Muscle layer of duodenum (tissue), 2 donors: ENCODE data around the gene ARL16.

ENCODE experiments used
- H3K27ac ChIP-seq: one replicate; pipeline ENCODE4 v1.7.0; 2013; ENCODE audit warnings: mild to moderate bottlenecking, low read length
- H3K27me3 ChIP-seq: one replicate; pipeline ENCODE4 v1.7.0; 2013; ENCODE audit warnings: low read depth, mild to moderate bottlenecking, control low read depth, low read length
- H3K36me3 ChIP-seq, 2 donors: one replicate each; pipeline ENCODE4 v1.7.0; 2013; ENCODE audit warnings: low read length in 2 of 2, control low read depth in 1 of 2, mild to moderate bottlenecking in 1 of 2; ENCODE audit not compliant: insufficient read depth in 2 of 2, control insufficient read depth in 1 of 2
- H3K4me1 ChIP-seq, 2 donors: one replicate each; pipeline ENCODE4 v1.7.0; 2013; ENCODE audit warnings: low read length in 2 of 2, mild to moderate bottlenecking in 2 of 2, control low read depth in 1 of 2, moderate library complexity in 1 of 2; ENCODE audit not compliant: insufficient read depth in 2 of 2, control insufficient read depth in 1 of 2
- H3K4me3 ChIP-seq, 2 donors: one replicate each; pipeline ENCODE4 v1.7.0; 2013; ENCODE audit warnings: low read length in 2 of 2, low read depth in 1 of 2, mild to moderate bottlenecking in 1 of 2
- H3K9me3 ChIP-seq, 2 donors: one replicate each; pipeline ENCODE4 v1.7.0; 2013; ENCODE audit warnings: low read length in 2 of 2, control low read depth in 1 of 2, mild to moderate bottlenecking in 1 of 2; ENCODE audit not compliant: control insufficient read depth in 1 of 2
- donor health status: healthy.

The ARL16 gene

GRCh38 chr17:81717049-81717765 is 33.6 kb upstream of the ARL16 start:
- H3K27me3 ChIP-seq: no peaks in the 10 kb centered on the region
- H3K36me3 ChIP-seq: no peaks in the 10 kb centered on the region
- H3K4me3 ChIP-seq: no peak overlapping the region

GRCh38 chr17:81716674-81716996 is 33.0 kb upstream of the ARL16 start:
- peaks cover 0 to 11% of the 10 kb centered on the region in 2 donors for H3K4me1 ChIP-seq
- no peaks in the 10 kb centered on the region for H3K27me3 ChIP-seq
- H3K36me3 ChIP-seq: no peaks in the 10 kb centered on the region
- no peak overlapping the region for H3K27ac ChIP-seq
- no peaks in the 10 kb centered on the region for H3K9me3 ChIP-seq
- H3K4me3 ChIP-seq: no peak overlapping the region

More at GRCh38 chr17:81717049-81717765, 33.6 kb upstream of the ARL16 start:
- Histone ChIP-seq H3K9me3 (no peaks in the 10 kb centered on the region), H3K27ac (no peak overlapping the region), H3K4me1 (peaks cover 0 to 8% of the 10 kb centered on the region in 2 donors)

- peaks cover 4 to 16% of the 10 kb centered on the region in 2 donors for H3K4me1 ChIP-seq
- H3K9me3 ChIP-seq: no peaks in the 10 kb centered on the region
- no peaks in the 10 kb centered on the region for H3K36me3 ChIP-seq
- H3K4me3 ChIP-seq: no peak overlapping the region
- no peak overlapping the region for H3K27ac ChIP-seq
- no peaks in the 10 kb centered on the region for H3K27me3 ChIP-seq
Observed at GRCh38 chr17:81715872-81716673, 32.5 kb upstream of the ARL16 start.

- Histone ChIP-seq H3K4me1 (peaks cover 12 to 24% of the 10 kb centered on the region in 2 donors), H3K4me3 (no peak overlapping the region), H3K36me3 (no peaks in the 10 kb centered on the region), H3K9me3 (no peaks in the 10 kb centered on the region), H3K27me3 (no peaks in the 10 kb centered on the region), H3K27ac (no peak overlapping the region)
Observed at GRCh38 chr17:81715107-81715871, 31.7 kb upstream of the ARL16 start.

- peaks cover 14 to 27% of the 10 kb centered on the region in 2 donors for H3K4me1 ChIP-seq
- no peaks in the 10 kb centered on the region for H3K9me3 ChIP-seq
- H3K27ac ChIP-seq: no peak overlapping the region
- no peaks in the 10 kb centered on the region for H3K36me3 ChIP-seq
- H3K27me3 ChIP-seq: no peaks in the 10 kb centered on the region
- no peak overlapping the region for H3K4me3 ChIP-seq
Observed at GRCh38 chr17:81714412-81715106, 31.0 kb upstream of the ARL16 start.

- Histone ChIP-seq H3K27ac (no peak overlapping the region), H3K4me3 (peak overlapping the region in 1 of 2 donors; percentile 57), H3K9me3 (no peaks in the 10 kb centered on the region), H3K36me3 (no peaks in the 10 kb centered on the region), H3K4me1 (peaks cover 14 to 27% of the 10 kb centered on the region in 2 donors), H3K27me3 (no peaks in the 10 kb centered on the region)
Observed at GRCh38 chr17:81713556-81714411, 30.2 kb upstream of the ARL16 start.

- Histone ChIP-seq H3K27ac (no peak overlapping the region), H3K4me1 (peaks cover 14 to 27% of the 10 kb centered on the region in 2 donors), H3K9me3 (no peaks in the 10 kb centered on the region), H3K4me3 (peak overlapping the region; percentile 57 to 79), H3K36me3 (peaks cover 0 to 2% of the 10 kb centered on the region in 2 donors), H3K27me3 (no peaks in the 10 kb centered on the region)
Observed at GRCh38 chr17:81713004-81713555, 29.5 kb upstream of the ARL16 start.

- Histone ChIP-seq H3K4me1 (peaks cover 14 to 27% of the 10 kb centered on the region in 2 donors), H3K4me3 (peak overlapping the region; percentile 57 to 79), H3K9me3 (no peaks in the 10 kb centered on the region), H3K27ac (no peak overlapping the region), H3K27me3 (no peaks in the 10 kb centered on the region), H3K36me3 (peaks cover 0 to 8% of the 10 kb centered on the region in 2 donors)
Observed at GRCh38 chr17:81712468-81713003, 28.9 kb upstream of the ARL16 start.

- Histone ChIP-seq H3K27me3 (no peaks in the 10 kb centered on the region), H3K27ac (no peak within 1 kb of the TSS), H3K36me3 (peaks cover 0 to 14% of the 10 kb centered on the region in 2 donors), H3K4me1 (peaks cover 14 to 27% of the 10 kb centered on the region in 2 donors), H3K9me3 (no peaks in the 10 kb centered on the region), H3K4me3 (peak within 1 kb of the TSS; percentile 57 to 79)
Observed at GRCh38 chr17:81711814-81712467, 28.3 kb upstream of the ARL16 start, which contains the start of gene SLC25A10. Gene SLC25A10 (plus strand): TSS chr17:81712284. CDS start chr17:81712427, 143 bp downstream.
